H1 (cell line): ENCODE data around the gene KRT83. TPM values are rescaled to one million over a fixed set of nuclear protein-coding genes. Genes with fewer than 3 reads are reported as not detected.

Experiments
- CTCF ChIA-PET: fragments of 300-600 bp; sonication (Branson Sonifier 250); formaldehyde crosslinking; loops from one replicate; lab custom pipeline; 2021; ENCODE audit not compliant: partially characterized antibody; lab: Charles Lee
- POLR2A ChIA-PET: fragments of 300-600 bp; sonication (Branson Sonifier 250); formaldehyde crosslinking; loops from one replicate; lab custom pipeline; 2021; ENCODE audit warnings: inconsistent platforms; ENCODE audit not compliant: partially characterized antibody; lab: Charles Lee
- DNase-seq, 2 experiments: peaks; one replicate each; pipeline versions ENCODE4 v3.0.0 to v3.0.0-alpha.2; 2010 to 2022; ENCODE audit warnings: low spot score in 2 of 2, low read depth in 1 of 2, mixed read lengths in 1 of 2
- FAIRE-seq: peaks from 2 replicates; lab custom pipeline; 2011; peaks lifted over from hg19 to GRCh38; lab: Jason Lieb, UNC
- H2AFZ ChIP-seq: 2 replicates; pipeline ENCODE4 v1.8.1; 2012; ENCODE audit warnings: low read length, inconsistent platforms
- H2AK5ac ChIP-seq: 2 replicates; pipeline ENCODE4 v1.6.1; 2013; ENCODE audit warnings: low read depth, low read length
- H2BK120ac ChIP-seq: replicated peaks from 2 replicates; pipeline ENCODE3; 2013; ENCODE audit warnings: low read depth, low read length, inconsistent platforms
- H2BK12ac ChIP-seq: 2 replicates; pipeline ENCODE4 v1.6.1; 2013; ENCODE audit warnings: low read depth, low read length
- H2BK15ac ChIP-seq: 2 replicates; pipeline ENCODE4 v1.6.1; 2013; ENCODE audit warnings: low read length
- H2BK20ac ChIP-seq: 2 replicates; pipeline ENCODE4 v1.6.1; 2013; ENCODE audit warnings: low read length
- H2BK5ac ChIP-seq: 2 replicates; pipeline ENCODE4 v1.6.1; 2013; ENCODE audit warnings: low read depth, low read length
- H3K14ac ChIP-seq: 2 replicates; pipeline ENCODE4 v1.6.1; 2013; ENCODE audit warnings: inconsistent platforms; ENCODE audit not compliant: insufficient read length
- H3K18ac ChIP-seq: 2 replicates; pipeline ENCODE4 v1.6.1; 2013; ENCODE audit warnings: low read length; ENCODE audit errors: extremely low read depth
- H3K23ac ChIP-seq: 2 replicates; pipeline ENCODE4 v1.6.1; 2013; ENCODE audit warnings: inconsistent platforms; ENCODE audit not compliant: insufficient read length
- H3K23me2 ChIP-seq: 2 replicates; pipeline ENCODE4 v1.6.1; 2013; ENCODE audit warnings: low read depth, low read length
- H3K27ac ChIP-seq: 2 replicates; pipeline ENCODE4 v1.6.1; 2011; ENCODE audit warnings: low read depth, low read length, inconsistent platforms
- H3K27me3 ChIP-seq, 4 experiments: replicated peaks in 1 of 4; 1 replicate in 1 of 4; 2 replicates in 3 of 4; pipeline versions ENCODE4 v1.6.1 to v1.8.1; 2011 to 2013; ENCODE audit warnings: low read length in 3 of 4, mild to moderate bottlenecking in 3 of 4, inconsistent platforms in 2 of 4, mixed read lengths in 2 of 4, moderate library complexity in 1 of 4; ENCODE audit not compliant: control insufficient read depth in 3 of 4, insufficient read depth in 3 of 4; ENCODE audit errors: extremely low read depth in 1 of 4
- H3K36me3 ChIP-seq, 4 experiments: 2 replicates each; pipeline versions ENCODE4 v1.6.1 to v1.8.1; 2011 to 2013; ENCODE audit warnings: mild to moderate bottlenecking in 4 of 4, low read length in 3 of 4, moderate library complexity in 2 of 4, control low read depth in 1 of 4, inconsistent platforms in 1 of 4; ENCODE audit not compliant: insufficient read depth in 4 of 4, control insufficient read depth in 2 of 4
- H3K4ac ChIP-seq: replicated peaks from 2 replicates; pipeline ENCODE3; 2013; ENCODE audit warnings: low read length, low read depth, mixed read lengths, inconsistent platforms; ENCODE audit not compliant: insufficient read length
- H3K4me1 ChIP-seq, 4 experiments: replicated peaks in 1 of 4; 1 replicate in 1 of 4; 2 replicates in 3 of 4; pipeline versions ENCODE4 v1.6.1 to v1.8.1; 2011 to 2013; ENCODE audit warnings: low read length in 3 of 4, inconsistent platforms in 2 of 4, mixed read lengths in 1 of 4; ENCODE audit not compliant: insufficient read depth in 4 of 4, control insufficient read depth in 3 of 4
- H3K4me2 ChIP-seq, 2 experiments: 2 replicates each; pipeline versions ENCODE4 v1.6.1 to v1.8.1; 2011 to 2013; ENCODE audit warnings: low read depth in 2 of 2, low read length in 2 of 2, control low read depth in 1 of 2, inconsistent platforms in 1 of 2, mild to moderate bottlenecking in 1 of 2; ENCODE audit not compliant: insufficient read depth in 1 of 2
- H3K4me3 ChIP-seq, 4 experiments: fragments of 200-600, 300-600 bp in 1 of 4; sonication (generic), shearing (Covaris generic), sonication (Bioruptor Twin) in 1 of 4; 2 replicates each; pipeline versions ENCODE4 v1.5.1 to v1.8.1; 2011 to 2016; ENCODE audit warnings: low read length in 4 of 4, low read depth in 3 of 4, control low read depth in 2 of 4, inconsistent platforms in 2 of 4, mild to moderate bottlenecking in 2 of 4, mixed read lengths in 1 of 4, moderate library complexity in 1 of 4; ENCODE audit not compliant: insufficient read depth in 2 of 4; ENCODE audit errors: extremely low read depth in 1 of 4
- H3K56ac ChIP-seq: replicated peaks from 2 replicates; pipeline ENCODE3; 2013; ENCODE audit warnings: low read depth, mild to moderate bottlenecking, mixed read lengths, low read length, inconsistent platforms; ENCODE audit not compliant: insufficient read length
- H3K79me1 ChIP-seq: 2 replicates; pipeline ENCODE4 v1.6.1; 2013; ENCODE audit warnings: low read depth, low read length, control low read depth
- H3K79me2 ChIP-seq, 2 experiments: 2 replicates each; pipeline versions ENCODE4 v1.6.1 to v1.8.1; 2012 to 2013; ENCODE audit warnings: low read length in 2 of 2, mild to moderate bottlenecking in 2 of 2, inconsistent platforms in 1 of 2; ENCODE audit not compliant: insufficient read depth in 2 of 2, control insufficient read depth in 1 of 2
- H3K9ac ChIP-seq, 4 experiments: replicated peaks in 1 of 4; 1 replicate in 1 of 4; 2 replicates in 3 of 4; pipeline versions ENCODE4 v1.6.1 to v1.8.1; 2011 to 2013; ENCODE audit warnings: low read depth in 3 of 4, low read length in 3 of 4, control low read depth in 2 of 4, mild to moderate bottlenecking in 2 of 4, moderate library complexity in 2 of 4, inconsistent platforms in 1 of 4; ENCODE audit errors: extremely low read depth in 1 of 4
- H3K9me3 ChIP-seq, 2 experiments: 2 replicates each; pipeline versions ENCODE4 v1.6.1 to v1.8.1; 2012 to 2013; ENCODE audit warnings: mild to moderate bottlenecking in 2 of 2, moderate library complexity in 2 of 2, control low read depth in 1 of 2, inconsistent platforms in 1 of 2, low read depth in 1 of 2, low read length in 1 of 2, mixed read lengths in 1 of 2; ENCODE audit not compliant: insufficient read depth in 2 of 2
- H4K20me1 ChIP-seq, 2 experiments: replicated peaks in 1 of 2; 2 replicates each; pipeline versions ENCODE3 to v1.8.1; 2011 to 2013; ENCODE audit warnings: inconsistent platforms in 2 of 2, low read length in 2 of 2, mild to moderate bottlenecking in 1 of 2; ENCODE audit not compliant: insufficient read depth in 2 of 2, control insufficient read depth in 1 of 2
- H4K5ac ChIP-seq: 2 replicates; pipeline ENCODE4 v1.6.1; 2013; ENCODE audit warnings: low read length, low read depth, mixed read lengths, inconsistent platforms; ENCODE audit not compliant: insufficient read length
- H4K8ac ChIP-seq: 2 replicates; pipeline ENCODE4 v1.8.0; 2013; ENCODE audit warnings: mild to moderate bottlenecking, moderate library complexity, low read length, inconsistent platforms; ENCODE audit not compliant: insufficient read depth; ENCODE audit errors: extremely low read depth
- H4K91ac ChIP-seq: replicated peaks from 2 replicates; pipeline ENCODE3; 2013; ENCODE audit warnings: low read length, mixed read lengths, inconsistent platforms; ENCODE audit not compliant: insufficient read length
- GABPA ChIP-seq: IDR thresholded peaks from 2 replicates; pipeline ENCODE4 v1.6.1; 2011; ENCODE audit warnings: mild to moderate bottlenecking, low read length, moderate library complexity, borderline replicate concordance; ENCODE audit not compliant: insufficient read depth
- HDAC6 ChIP-seq: IDR thresholded peaks from one replicate; pipeline ENCODE4 v1.7.1; 2012; ENCODE audit warnings: low read depth, mild to moderate bottlenecking, inconsistent platforms, low read length, moderate library complexity
- KDM5A ChIP-seq: fragments of 200-600 bp; IDR thresholded peaks from 2 replicates; pipeline ENCODE4 v1.7.1; 2012; ENCODE audit warnings: mild to moderate bottlenecking, low read length, inconsistent platforms, mixed read lengths
- PHF8 ChIP-seq: fragments of 200-600 bp; sonication (generic); conservative IDR thresholded peaks from 2 replicates; pipeline ENCODE4 v1.7.1; 2012; ENCODE audit warnings: low read depth, mild to moderate bottlenecking, inconsistent platforms, low read length, moderate library complexity
- WGBS, 2 experiments: shearing (Covaris generic) in 1 of 2; methylation state at CpG; one replicate each; pipeline versions ENCODE4 v1.1.6 to v1.1.7; 2013 to 2015; ENCODE audit warnings: low lambda C conversion rate in 2 of 2, mixed read lengths in 2 of 2, inconsistent platforms in 1 of 2, low coverage in 1 of 2, missing lambda C conversion rate in 1 of 2; ENCODE audit not compliant: insufficient replicate concordance in 2 of 2, insufficient coverage in 1 of 2, insufficient read length in 1 of 2; ENCODE audit errors: extremely low coverage in 1 of 2, missing lambda C conversion rate in 1 of 2; 5-methylcytosine and 5-hydroxymethylcytosine counted together
- polyA plus RNA-seq, 7 experiments: library from polyadenylated mRNA; depleted of rRNA in 3 of 7; stranded (reverse) in 5 of 7; unstranded in 2 of 7; fragments of >200 nt in 5 of 7; fragments of 200-250 nt in 2 of 7; gene quantifications; 1 replicate in 5 of 7; 2 replicates in 1 of 7; 4 replicates in 1 of 7; pipeline versions ENCODE4 v1.2.1 to v1.2.3, GENCODE V29; 2011 to 2013; ENCODE audit warnings: missing spikeins in 2 of 7, mixed read lengths in 2 of 7
- total RNA-seq: library from RNA; stranded (reverse); fragmentation: NEBNext Ultra II Directional; extraction: Animal tissue kit (Norgen Biotek cat#: 25700); gene quantifications from 2 replicates; pipeline ENCODE4 v1.2.1, GENCODE V29; 2021

The KRT83 gene
- total and polyA plus RNA-seq, 2 of the 8 experiments (the other 6 are each of a cell fraction or from before 2014, with no cell fraction given): not detected

DNA sequence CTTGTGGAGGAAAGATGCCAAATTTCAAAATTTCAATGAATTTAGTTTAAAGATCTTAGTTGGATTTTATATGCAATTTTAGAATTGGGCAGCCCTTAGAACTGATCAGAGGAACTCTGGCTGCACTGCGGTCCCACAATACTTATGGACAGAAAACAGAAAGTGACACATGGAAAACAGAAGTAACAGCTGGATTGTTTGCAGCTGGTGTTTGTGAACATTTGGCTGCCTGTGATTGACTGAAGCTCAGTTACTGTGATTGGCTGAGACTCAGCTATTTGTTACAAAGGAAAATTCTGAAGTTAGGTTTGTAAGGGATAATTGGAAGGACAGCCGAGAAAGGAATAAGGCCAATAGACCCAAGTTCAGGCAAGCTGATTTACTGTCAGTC is 56.8 kb downstream of the KRT83 start:
- no peak overlapping the region for H3K27ac ChIP-seq
- H3K9me3 ChIP-seq: peaks cover 2 to 7% of the 10 kb centered on the region in 2 experiments; a peak in 2 of 4 replicates
- CTCF ChIA-PET: interaction anchor here (1.0 to 7.0 kb wide), 13 partner anchors 13 to 615 kb away, joined by 3 to 87 read pairs (median 4); partner anchors contain the start of gene KRT86
- no peaks in the 10 kb centered on the region for H3K79me2 ChIP-seq
- peaks cover 1 to 4% (median 4%) of the 10 kb centered on the region in 4 experiments; a peak in 5 of 7 replicates for H3K27me3 ChIP-seq
- no peak overlapping the region for H2AFZ ChIP-seq
- POLR2A ChIA-PET: interaction anchor here (0.8 to 1.1 kb wide), 2 partner anchors 12 to 27 kb away, joined by 3 read pairs; no protein-coding TSS in a partner anchor
- no peak overlapping the region for H2BK20ac ChIP-seq
- H3K56ac ChIP-seq: no peak overlapping the region
- H3K4ac ChIP-seq: no peak overlapping the region
- DNase-seq (no peak), FAIRE-seq (no peak)
- no peak overlapping the region for H2BK5ac ChIP-seq
- H3K9ac ChIP-seq: no peak overlapping the region
- H4K5ac ChIP-seq: no peak overlapping the region
- H3K23me2 ChIP-seq: no peaks in the 10 kb centered on the region
- no peak overlapping the region for H4K8ac ChIP-seq
- no peaks in the 10 kb centered on the region for H4K20me1 ChIP-seq
- H3K79me1 ChIP-seq: no peaks in the 10 kb centered on the region
- H2BK120ac ChIP-seq: no peak overlapping the region
- no peak overlapping the region for H3K23ac ChIP-seq
- no peak for TF ChIP-seq KDM5A
- TF ChIP-seq GABPA: no peak
- no peak for TF ChIP-seq HDAC6
- no peak for TF ChIP-seq PHF8
- H3K4me2 ChIP-seq: no peak overlapping the region
- no peak overlapping the region for H2BK15ac ChIP-seq
- no peak overlapping the region for H4K91ac ChIP-seq
- no peak overlapping the region for H3K18ac ChIP-seq
- 90% methylated on average over 2 of the region's 2 CpGs; no CpG with 5 or more reads in 1 of the 2 experiments for WGBS, 2 experiments
- H3K14ac ChIP-seq: no peak overlapping the region
- no peak overlapping the region for H2BK12ac ChIP-seq
- peaks cover 0 to 6% (median 0%) of the 10 kb centered on the region in 4 experiments; a peak in 2 of 7 replicates for H3K4me1 ChIP-seq
- H2AK5ac ChIP-seq: no peak overlapping the region
- H3K4me3 ChIP-seq: no peak overlapping the region
- no peaks in the 10 kb centered on the region for H3K36me3 ChIP-seq
